HepG2 (cell line): ENCODE measurements around the gene TNIP1. TPM values are rescaled to one million over a fixed set of nuclear protein-coding genes. Genes with fewer than 3 reads are reported as not detected.

ENCODE experiments used
- ATAC-seq: fragments of 200-7000 bp; cut with Tn5 transposase; 3 replicates; pipeline ENCODE4 v1.9.1; 2020; ENCODE audit warnings: mild to moderate bottlenecking, moderate library complexity
- BruUV-seq: library from RNA; stranded (reverse); fragments of 400-500 nt; replicated peaks from 2 replicates; lab custom pipeline; 2021; lab: Mats Ljungman, UMichigan
- CTCF ChIA-PET: fragments of 300-600 bp; formaldehyde crosslinking; extraction: SDS; loops from one replicate; lab custom pipeline; 2021; ENCODE audit warnings: low total read pairs, inconsistent platforms, low intra/inter-chr PET ratio; lab: Yijun Ruan, JAX
- POLR2A ChIA-PET: fragments of 350-600 bp; sonication (Branson Sonifier 250); formaldehyde crosslinking; loops from one replicate; lab custom pipeline; 2020; ENCODE audit warnings: antibody characterized with exemption, inconsistent platforms; lab: Yijun Ruan, JAX
- DNase-seq: peaks from one replicate; pipeline ENCODE4 v3.0.0-alpha.2; 2015; ENCODE audit warnings: low spot score
- FAIRE-seq: peaks from 3 replicates; lab custom pipeline; 2011; peaks lifted over from hg19 to GRCh38; lab: Jason Lieb, UNC
- H2AFZ ChIP-seq: one replicate; pipeline ENCODE4 v1.6.1; 2011; ENCODE audit warnings: low read length, inconsistent platforms
- H3K27ac ChIP-seq: fragments of 300-600 bp; 3 replicates; pipeline ENCODE4 v1.8.0; 2011; ENCODE audit warnings: mixed run types, mild to moderate bottlenecking, mixed read lengths, low read length, inconsistent platforms; ENCODE audit not compliant: insufficient read depth; ENCODE audit errors: extremely low read length
- H3K27me3 ChIP-seq, 2 experiments: fragments of 200-600 bp in 1 of 2; 2 replicates in 1 of 2; 3 replicates in 1 of 2; pipeline versions ENCODE4 v1.6.0 to v1.8.0; 2011; ENCODE audit warnings: low read length in 2 of 2, mild to moderate bottlenecking in 2 of 2, moderate library complexity in 2 of 2, inconsistent platforms in 1 of 2; ENCODE audit not compliant: insufficient read depth in 2 of 2, control insufficient read depth in 1 of 2
- H3K36me3 ChIP-seq, 2 experiments: fragments of 200-600 bp in 1 of 2; replicated peaks in 1 of 2; 2 replicates in 1 of 2; 3 replicates in 1 of 2; pipeline versions ENCODE4 v1.5.1 to v1.8.0; 2011; ENCODE audit warnings: low read length in 2 of 2, inconsistent platforms in 1 of 2; ENCODE audit not compliant: insufficient read depth in 2 of 2, control insufficient read depth in 1 of 2
- H3K4me1 ChIP-seq: 2 replicates; pipeline ENCODE4 v1.5.1; 2012; ENCODE audit warnings: low read length, inconsistent platforms; ENCODE audit not compliant: insufficient read depth
- H3K4me2 ChIP-seq: 2 replicates; pipeline ENCODE4 v1.6.0; 2011; ENCODE audit warnings: low read depth, low read length, inconsistent platforms
- H3K4me3 ChIP-seq, 3 experiments: fragments of 200-600 bp in 1 of 3; sonication (generic), shearing (Covaris generic) in 1 of 3; replicated peaks in 1 of 3; 2 replicates each; pipeline ENCODE4 v1.5.1; 2011 to 2016; ENCODE audit warnings: low read length in 3 of 3, inconsistent platforms in 2 of 3, low read depth in 2 of 3, mild to moderate bottlenecking in 2 of 3, control low read depth in 1 of 3, mixed read lengths in 1 of 3; ENCODE audit not compliant: insufficient read depth in 1 of 3
- H3K79me2 ChIP-seq: one replicate; pipeline ENCODE4 v1.6.1; 2011; ENCODE audit warnings: low read length, inconsistent platforms; ENCODE audit not compliant: insufficient read depth
- H3K9ac ChIP-seq: 2 replicates; pipeline ENCODE4 v1.6.0; 2011; ENCODE audit warnings: mild to moderate bottlenecking, low read depth, low read length, inconsistent platforms; ENCODE audit not compliant: insufficient read depth
- H3K9me3 ChIP-seq: 2 replicates; pipeline ENCODE4 v1.5.1; 2012; ENCODE audit warnings: mild to moderate bottlenecking, low read length
- H4K20me1 ChIP-seq: 2 replicates; pipeline ENCODE4 v1.6.0; 2011; ENCODE audit warnings: inconsistent platforms, mild to moderate bottlenecking, low read length, moderate library complexity; ENCODE audit not compliant: insufficient read depth
- ASH2L ChIP-seq: fragments of 300-600, 200-600 bp; sonication (generic); IDR thresholded peaks from 2 replicates; pipeline ENCODE4 v1.7.0; 2017; ENCODE audit warnings: low read depth, mild to moderate bottlenecking, moderate library complexity, mixed read lengths, low read length; ENCODE audit not compliant: insufficient read length
- FOXK1 ChIP-seq: sonication (generic); formaldehyde crosslinking; IDR thresholded peaks from 2 replicates; pipeline ENCODE4 v1.4.0; 2020; ENCODE audit warnings: low read depth, missing genetic modification reagents, borderline replicate concordance
- SMARCE1 ChIP-seq: fragments of 450-650 bp; IDR thresholded peaks from 2 replicates; pipeline ENCODE4 v1.6.1; 2017; ENCODE audit warnings: borderline replicate concordance
- SRSF4 ChIP-seq: fragments of 200-400 bp; formaldehyde crosslinking; IDR thresholded peaks from one replicate; pipeline ENCODE4 v1.6.1; 2018; ENCODE audit warnings: mild to moderate bottlenecking, low read depth, low read length, moderate library complexity; ENCODE audit not compliant: poor library complexity, severe bottlenecking
- ZBTB34 ChIP-seq: sonication (generic); formaldehyde crosslinking; IDR thresholded peaks from 2 replicates; pipeline ENCODE4 v1.8.0; 2022; ENCODE audit warnings: mild to moderate bottlenecking, missing genetic modification reagents
- ZNF17 ChIP-seq: sonication (generic); formaldehyde crosslinking; IDR thresholded peaks from 2 replicates; pipeline ENCODE4 v1.5.0; 2020; ENCODE audit warnings: mild to moderate bottlenecking, missing genetic modification reagents
- ZNF34 ChIP-seq: sonication (generic); formaldehyde crosslinking; IDR thresholded peaks from 2 replicates; pipeline ENCODE4 v1.4.0; 2020; ENCODE audit warnings: mild to moderate bottlenecking, missing genetic modification reagents, borderline replicate concordance
- ZNF784 ChIP-seq: sonication (generic); formaldehyde crosslinking; IDR thresholded peaks from 2 replicates; pipeline ENCODE4 v1.5.1; 2020; ENCODE audit warnings: missing genetic modification reagents, mild to moderate bottlenecking, borderline replicate concordance
- WGBS: methylation state at CpG from one replicate; pipeline ENCODE4 v1.1.6; 2017; ENCODE audit warnings: low lambda C conversion rate; 5-methylcytosine and 5-hydroxymethylcytosine counted together
- in situ Hi-C: cut with HindIII; loops from 2 replicates; pipeline ENCODE4 v1.10.0; 2017; ENCODE audit warnings: low pct_unique_long_range_greater_than_20kb; ENCODE audit not compliant: extremely low pct_ligation_motif_present
- intact Hi-C: fragments of 100-400 bp; cut with micrococcal nuclease; formaldehyde crosslinking; loops from one replicate; pipeline ENCODE4 v1.10.0; 2022; ENCODE audit not compliant: unreplicated experiment
- polyA plus RNA-seq, 8 experiments: library from polyadenylated mRNA; depleted of rRNA in 3 of 8; stranded (reverse) in 7 of 8; unstranded in 1 of 8; fragments of >200 nt; fragmentation: Illumina TruSeq in 4 of 8; extraction: Trizol in 4 of 8; gene quantifications; 2 replicates each; pipeline versions ENCODE4 v1.2.1 to v1.2.3, GENCODE V29; 2011 to 2016; ENCODE audit warnings: low read depth in 4 of 8, missing spikeins in 1 of 8, mixed read lengths in 1 of 8; ENCODE audit not compliant: insufficient read depth in 1 of 8
- total RNA-seq, 5 experiments: library from RNA; depleted of rRNA; stranded (reverse); fragments of >200 nt; fragmentation: Illumina TruSeq; extraction: Trizol; gene quantifications; 2 replicates each; pipeline ENCODE4 v1.2.3, GENCODE V29; 2016; ENCODE audit warnings: low read depth in 1 of 5

TNIP1 gene
- total and polyA plus RNA-seq, 2 of the 13 experiments (the other 11 are each of a cell fraction or from before 2014, with no cell fraction given), result 26.2 to 45.9 TPM

- DNase-seq (no peak), ATAC-seq (no peak), FAIRE-seq (no peak)
- H3K4me2 ChIP-seq, result no peak overlapping the region
- WGBS, result 96% methylated on average over 11 of the region's 12 CpGs
- in situ Hi-C loops, result loop anchor here (10.0 kb wide), 1 partner anchor 202 kb away; no protein-coding TSS in a partner anchor
- intact Hi-C loops, result no loop called here
- peaks cover 37% of the 10 kb centered on the region for H3K4me1 ChIP-seq
- no peak overlapping the region for H3K27ac ChIP-seq
- no peak overlapping the region for H2AFZ ChIP-seq
- peaks cover 35 to 83% of the 10 kb centered on the region in 2 experiments for H3K36me3 ChIP-seq
- no peaks in the 10 kb centered on the region for H4K20me1 ChIP-seq
- POLR2A ChIA-PET, result no interaction called here
- no peak overlapping the region for H3K9ac ChIP-seq
- CTCF ChIA-PET, result no interaction called here
- H3K4me3 ChIP-seq, result no peak overlapping the region
- H3K79me2 ChIP-seq, result no peaks in the 10 kb centered on the region
- BruUV-seq, result no TSS peak
- H3K9me3 ChIP-seq, result no peaks in the 10 kb centered on the region
- no peak for TF ChIP-seq ZNF784 (CRISPR knock-in tag)
- no peak for TF ChIP-seq SRSF4
- no peak for TF ChIP-seq ZBTB34
- no peak for TF ChIP-seq ZNF17 (CRISPR knock-in tag)
- TF ChIP-seq ASH2L, result no peak
- TF ChIP-seq ZNF34 (CRISPR knock-in tag), result no peak
- no peak for TF ChIP-seq SMARCE1
- TF ChIP-seq FOXK1 (CRISPR knock-in tag), result no peak
- no peaks in the 10 kb centered on the region for H3K27me3 ChIP-seq
Observed at GRCh38 chr5:151042453-151043093, 38.3 kb downstream of the TNIP1 start.
